H9 (cell line): ENCODE measurements around the gene UST. TPM values are rescaled to one million over a fixed set of nuclear protein-coding genes. Genes with fewer than 3 reads are reported as not detected.

Source experiments
- DNase-seq: peaks from one replicate; pipeline ENCODE4 v3.0.0-alpha.2; 2017
- H2AFZ ChIP-seq: one replicate; pipeline ENCODE4 v1.6.1; 2013; ENCODE audit warnings: mild to moderate bottlenecking, low read length, control low read depth, moderate library complexity
- H2AK5ac ChIP-seq: 2 replicates; pipeline ENCODE4 v1.6.1; 2013; ENCODE audit warnings: low read length, control low read depth, mixed read lengths; ENCODE audit not compliant: insufficient read length
- H2BK120ac ChIP-seq: one replicate; pipeline ENCODE4 v1.6.1; 2013; ENCODE audit warnings: low read depth, mild to moderate bottlenecking, low read length, control low read depth, inconsistent platforms; ENCODE audit not compliant: poor library complexity, severe bottlenecking
- H2BK12ac ChIP-seq: 2 replicates; pipeline ENCODE4 v1.6.1; 2013; ENCODE audit warnings: low read length, control low read depth, mixed read lengths, low read depth; ENCODE audit not compliant: insufficient read length
- H2BK15ac ChIP-seq: 2 replicates; pipeline ENCODE4 v1.6.1; 2013; ENCODE audit warnings: low read depth, low read length, control low read depth
- H2BK20ac ChIP-seq: one replicate; pipeline ENCODE4 v1.6.1; 2013; ENCODE audit warnings: low read depth, mild to moderate bottlenecking, low read length, control low read depth, inconsistent platforms; ENCODE audit not compliant: poor library complexity, severe bottlenecking
- H2BK5ac ChIP-seq: 2 replicates; pipeline ENCODE4 v1.6.1; 2013; ENCODE audit warnings: low read length, control low read depth, mixed read lengths; ENCODE audit not compliant: insufficient read length
- H3K14ac ChIP-seq: 2 replicates; pipeline ENCODE4 v1.6.1; 2013; ENCODE audit warnings: low read length, control low read depth; ENCODE audit not compliant: insufficient read depth
- H3K18ac ChIP-seq: 2 replicates; pipeline ENCODE4 v1.6.1; 2013; ENCODE audit warnings: low read depth, mild to moderate bottlenecking, mixed read lengths, low read length, control low read depth; ENCODE audit not compliant: insufficient read length
- H3K23ac ChIP-seq: 2 replicates; pipeline ENCODE4 v1.6.1; 2013; ENCODE audit warnings: low read length, control low read depth, mixed read lengths, low read depth; ENCODE audit not compliant: insufficient read length
- H3K23me2 ChIP-seq: 2 replicates; pipeline ENCODE4 v1.6.1; 2013; ENCODE audit warnings: low read depth, mild to moderate bottlenecking, mixed read lengths, low read length, control low read depth; ENCODE audit not compliant: insufficient read length, poor library complexity, severe bottlenecking
- H3K27ac ChIP-seq: 2 replicates; pipeline ENCODE4 v1.5.1; 2013; ENCODE audit warnings: low read length, control low read depth, mixed read lengths, low read depth; ENCODE audit not compliant: insufficient read length
- H3K27me3 ChIP-seq: 2 replicates; pipeline ENCODE4 v1.6.1; 2013; ENCODE audit warnings: low read length, control low read depth, inconsistent platforms; ENCODE audit not compliant: insufficient read depth
- H3K4ac ChIP-seq: 2 replicates; pipeline ENCODE4 v1.6.1; 2013; ENCODE audit warnings: low read depth, mild to moderate bottlenecking, control low read depth, inconsistent platforms, low read length, moderate library complexity
- H3K4me1 ChIP-seq: 2 replicates; pipeline ENCODE4 v1.6.1; 2013; ENCODE audit warnings: low read length, control low read depth, inconsistent platforms; ENCODE audit not compliant: insufficient read depth
- H3K4me2 ChIP-seq: 2 replicates; pipeline ENCODE4 v1.6.1; 2013; ENCODE audit warnings: low read length, control low read depth, mixed read lengths; ENCODE audit not compliant: insufficient read length, insufficient read depth
- H3K56ac ChIP-seq: 2 replicates; pipeline ENCODE4 v1.6.1; 2013; ENCODE audit warnings: low read depth, mild to moderate bottlenecking, mixed read lengths, low read length, control low read depth; ENCODE audit not compliant: insufficient read length
- H3K79me1 ChIP-seq: 2 replicates; pipeline ENCODE4 v1.6.1; 2013; ENCODE audit warnings: low read depth, mild to moderate bottlenecking, moderate library complexity, low read length, control low read depth, inconsistent platforms; ENCODE audit not compliant: insufficient read depth, poor library complexity, severe bottlenecking
- H3K79me2 ChIP-seq: 2 replicates; pipeline ENCODE4 v1.6.1; 2013; ENCODE audit warnings: low read length, control low read depth, inconsistent platforms; ENCODE audit not compliant: insufficient read depth
- H3K9ac ChIP-seq: 2 replicates; pipeline ENCODE4 v1.6.1; 2013; ENCODE audit warnings: low read length, control low read depth, mixed read lengths; ENCODE audit not compliant: insufficient read length; ENCODE audit errors: extremely low read depth
- H3K9me3 ChIP-seq: one replicate; pipeline ENCODE4 v1.6.1; 2013; ENCODE audit warnings: low read depth, low read length, inconsistent platforms; ENCODE audit not compliant: control insufficient read depth
- H3T11ph ChIP-seq: one replicate; pipeline ENCODE4 v1.6.1; 2013; ENCODE audit warnings: mild to moderate bottlenecking, low read length, control low read depth, inconsistent platforms
- H4K20me1 ChIP-seq: one replicate; pipeline ENCODE4 v1.6.1; 2013; ENCODE audit not compliant: control insufficient read depth, insufficient read length, insufficient read depth
- H4K5ac ChIP-seq: 2 replicates; pipeline ENCODE4 v1.6.1; 2013; ENCODE audit warnings: low read depth, mild to moderate bottlenecking, mixed read lengths, low read length, control low read depth; ENCODE audit not compliant: insufficient read length
- H4K8ac ChIP-seq: replicated peaks from 2 replicates; pipeline ENCODE4 v1.6.1; 2013; ENCODE audit warnings: low read length, control low read depth, mixed read lengths, low read depth; ENCODE audit not compliant: insufficient read length
- H4K91ac ChIP-seq: 2 replicates; pipeline ENCODE4 v1.6.1; 2013; ENCODE audit warnings: low read depth, mild to moderate bottlenecking, moderate library complexity, mixed read lengths, low read length, control low read depth; ENCODE audit not compliant: insufficient read length
- H3K27ac Mint-ChIP-seq, 3 experiments: 2 replicates in 2 of 3; 3 replicates in 1 of 3; pipeline ENCODE4 v1.8.0; 2020 to 2021; ENCODE audit warnings: mixed read lengths in 3 of 3, mild to moderate bottlenecking in 1 of 3, moderate library complexity in 1 of 3
- H3K27me3 Mint-ChIP-seq: 2 replicates; pipeline ENCODE4 v1.8.0; 2021; ENCODE audit warnings: low read depth, mild to moderate bottlenecking, moderate library complexity, mixed read lengths
- H3K36me3 Mint-ChIP-seq, 3 experiments: 2 replicates in 2 of 3; 3 replicates in 1 of 3; pipeline ENCODE4 v1.8.0; 2020 to 2021; ENCODE audit warnings: low read depth in 3 of 3, mixed read lengths in 3 of 3; ENCODE audit not compliant: insufficient read depth in 1 of 3
- H3K4me1 Mint-ChIP-seq, 2 experiments: 2 replicates each; pipeline ENCODE4 v1.8.0; 2020; ENCODE audit warnings: mixed read lengths in 2 of 2
- H3K4me3 Mint-ChIP-seq, 2 experiments: 2 replicates in 1 of 2; 3 replicates in 1 of 2; pipeline ENCODE4 v1.8.0; 2020 to 2021; ENCODE audit warnings: mild to moderate bottlenecking in 2 of 2, mixed read lengths in 2 of 2, moderate library complexity in 1 of 2
- H3K9me3 Mint-ChIP-seq, 2 experiments: 2 replicates in 1 of 2; 3 replicates in 1 of 2; pipeline ENCODE4 v1.8.0; 2020; ENCODE audit warnings: mild to moderate bottlenecking in 2 of 2, mixed read lengths in 2 of 2, moderate library complexity in 1 of 2
- CTCF ChIP-seq: fragments of 200-600 bp; sonication (generic); conservative IDR thresholded peaks from 3 replicates; pipeline ENCODE4 v1.8.0; 2021; ENCODE audit warnings: antibody characterized with exemption, mild to moderate bottlenecking
- WGBS: extraction: QIAGEN DNeasy Blood & Tissue Kit; methylation state at CpG from one replicate; pipeline ENCODE4 v1.1.7; 2013; ENCODE audit warnings: missing lambda C conversion rate, low lambda C conversion rate, mixed read lengths; ENCODE audit not compliant: insufficient read length; ENCODE audit errors: extremely low coverage; 5-methylcytosine and 5-hydroxymethylcytosine counted together
- total RNA-seq: library from RNA; stranded (reverse); gene quantifications from 2 replicates; pipeline ENCODE4 v1.2.1, GENCODE V29; 2021

Gene UST
- total RNA-seq, 1 experiment from 2014 or later: 14.4 TPM

- Mint-ChIP-seq H3K36me3 (no peaks in the 10 kb centered on the region; a peak in 3 of 7 replicates), H3K9me3 (no peaks in the 10 kb centered on the region), H3K4me1 (peaks cover 16 to 17% of the 10 kb centered on the region in 2 experiments), H3K27ac (no peak overlapping the region), H3K27me3 (no peaks in the 10 kb centered on the region), H3K4me3 (no peak overlapping the region)
- no peaks in the 10 kb centered on the region; the same call in 1 of the 2 replicates for H3K4me1 ChIP-seq
- H3K27ac ChIP-seq: no peak overlapping the region
- H4K91ac ChIP-seq: no peak overlapping the region
- no CpG with 5 or more reads among the region's 4 CpGs for WGBS
- no peak overlapping the region for H4K5ac ChIP-seq
- H3K23ac ChIP-seq: no peak overlapping the region
- no peak for TF ChIP-seq CTCF
- H3K79me1 ChIP-seq: peaks cover 3% of the 10 kb centered on the region
- H3K9ac ChIP-seq: no peak overlapping the region
- H3K27me3 ChIP-seq: no peaks in the 10 kb centered on the region
- H3K79me2 ChIP-seq: no peaks in the 10 kb centered on the region
- H2BK15ac ChIP-seq: no peak overlapping the region
- DNase-seq: no peak
- H2AK5ac ChIP-seq: no peak overlapping the region
- no peaks in the 10 kb centered on the region for H4K20me1 ChIP-seq
- no peaks in the 10 kb centered on the region for H3K9me3 ChIP-seq
- H2BK120ac ChIP-seq: no peak overlapping the region
- H2AFZ ChIP-seq: no peak overlapping the region
- H3K4me2 ChIP-seq: no peak overlapping the region
- no peak overlapping the region for H3K4ac ChIP-seq
- no peak overlapping the region for H3K14ac ChIP-seq
- no peak overlapping the region for H3K56ac ChIP-seq
- H3K23me2 ChIP-seq: no peaks in the 10 kb centered on the region
- H2BK20ac ChIP-seq: no peak overlapping the region
- no peak overlapping the region for H4K8ac ChIP-seq
- no peak overlapping the region for H3T11ph ChIP-seq
- no peak overlapping the region for H2BK5ac ChIP-seq
- H2BK12ac ChIP-seq: no peak overlapping the region
- no peak overlapping the region for H3K18ac ChIP-seq
These were observed 160.7 kb downstream of the UST start for GRCh38 chr6:148907573-148907972.
